SK-N-MC (cell line): ENCODE data around the gene PNMT.

Source experiments
- EZH2 ChIP-seq: fragments of 200-600 bp; sonication (generic); IDR thresholded peaks from one replicate; pipeline ENCODE4 v1.6.1; 2017; ENCODE audit warnings: antibody characterized with exemption
- POLR2AphosphoS5 ChIP-seq: IDR thresholded peaks from 2 replicates; pipeline ENCODE4 v1.6.1; 2012; ENCODE audit warnings: mild to moderate bottlenecking, low read depth, low read length, borderline replicate concordance

DNA sequence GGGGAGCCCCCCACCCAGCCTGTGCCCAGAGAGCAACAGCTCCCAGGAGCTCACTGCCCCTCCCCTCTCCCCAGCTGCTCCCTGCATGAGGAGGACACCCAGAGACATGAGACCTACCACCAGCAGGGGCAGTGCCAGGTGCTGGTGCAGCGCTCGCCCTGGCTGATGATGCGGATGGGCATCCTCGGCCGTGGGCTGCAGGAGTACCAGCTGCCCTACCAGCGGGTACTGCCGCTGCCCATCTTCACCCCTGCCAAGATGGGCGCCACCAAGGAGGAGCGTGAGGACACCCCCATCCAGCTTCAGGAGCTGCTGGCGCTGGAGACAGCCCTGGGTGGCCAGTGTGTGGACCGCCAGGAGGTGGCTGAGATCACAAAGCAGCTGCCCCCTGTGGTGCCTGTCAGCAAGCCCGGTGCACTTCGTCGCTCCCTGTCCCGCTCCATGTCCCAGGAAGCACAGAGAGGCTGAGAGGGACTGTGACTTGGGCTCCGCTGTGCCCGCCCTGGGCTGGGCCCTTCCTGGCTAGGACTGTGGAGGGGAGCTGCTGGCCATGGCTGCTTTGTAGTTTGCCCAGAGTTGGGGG is 2.5 kb upstream of the PNMT start:
- TF ChIP-seq POLR2AphosphoS5 = no peak
- no peak for TF ChIP-seq EZH2
